GM10266 (cell line): ENCODE data around the gene HSPA12B.

Source experiments
- DNase-seq: peaks from one replicate; pipeline ENCODE4 v3.0.0; 2012; ENCODE audit errors: extremely low spot score
- TF ChIP-seq, protein P1 (sequence below): IDR thresholded peaks from 2 replicates; pipeline ENCODE4 v1.5.1; 2012; ENCODE audit warnings: mild to moderate bottlenecking, low read depth; ENCODE audit not compliant: control insufficient read depth, insufficient read depth; ENCODE audit errors: missing control alignments

Gene HSPA12B

DNA sequence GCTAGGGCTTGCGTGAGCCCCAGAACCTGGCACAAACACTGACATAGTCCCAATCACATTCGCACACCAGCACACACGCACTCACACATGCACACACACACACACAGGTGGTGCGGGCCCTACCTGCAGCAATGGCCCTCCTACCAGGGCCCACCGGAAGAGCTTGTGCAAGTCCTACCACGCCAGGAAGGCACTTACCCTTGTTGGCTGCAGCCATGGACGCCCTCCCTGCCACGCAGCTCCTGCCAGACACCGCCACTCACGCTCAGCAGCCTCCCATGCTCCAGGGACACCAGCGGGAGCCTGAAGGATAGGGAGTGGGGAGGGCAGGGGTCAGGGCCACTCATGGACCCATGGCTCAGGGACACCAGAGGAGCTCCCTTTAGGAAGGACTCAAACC is 27.4 kb downstream of the HSPA12B start:
- TF ChIP-seq, protein P1, sequence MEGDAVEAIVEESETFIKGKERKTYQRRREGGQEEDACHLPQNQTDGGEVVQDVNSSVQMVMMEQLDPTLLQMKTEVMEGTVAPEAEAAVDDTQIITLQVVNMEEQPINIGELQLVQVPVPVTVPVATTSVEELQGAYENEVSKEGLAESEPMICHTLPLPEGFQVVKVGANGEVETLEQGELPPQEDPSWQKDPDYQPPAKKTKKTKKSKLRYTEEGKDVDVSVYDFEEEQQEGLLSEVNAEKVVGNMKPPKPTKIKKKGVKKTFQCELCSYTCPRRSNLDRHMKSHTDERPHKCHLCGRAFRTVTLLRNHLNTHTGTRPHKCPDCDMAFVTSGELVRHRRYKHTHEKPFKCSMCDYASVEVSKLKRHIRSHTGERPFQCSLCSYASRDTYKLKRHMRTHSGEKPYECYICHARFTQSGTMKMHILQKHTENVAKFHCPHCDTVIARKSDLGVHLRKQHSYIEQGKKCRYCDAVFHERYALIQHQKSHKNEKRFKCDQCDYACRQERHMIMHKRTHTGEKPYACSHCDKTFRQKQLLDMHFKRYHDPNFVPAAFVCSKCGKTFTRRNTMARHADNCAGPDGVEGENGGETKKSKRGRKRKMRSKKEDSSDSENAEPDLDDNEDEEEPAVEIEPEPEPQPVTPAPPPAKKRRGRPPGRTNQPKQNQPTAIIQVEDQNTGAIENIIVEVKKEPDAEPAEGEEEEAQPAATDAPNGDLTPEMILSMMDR: no peak
- no peak for DNase-seq

GRCh38 chr20:3760655-3761348 is 28.3 kb downstream of the HSPA12B start:
- TF ChIP-seq, protein P1: no peak
- no peak for DNase-seq

GRCh38 chr20:3763671-3764601 is 31.5 kb downstream of the HSPA12B start:
- TF ChIP-seq, protein P1: no peak
- DNase-seq: no peak

DNA sequence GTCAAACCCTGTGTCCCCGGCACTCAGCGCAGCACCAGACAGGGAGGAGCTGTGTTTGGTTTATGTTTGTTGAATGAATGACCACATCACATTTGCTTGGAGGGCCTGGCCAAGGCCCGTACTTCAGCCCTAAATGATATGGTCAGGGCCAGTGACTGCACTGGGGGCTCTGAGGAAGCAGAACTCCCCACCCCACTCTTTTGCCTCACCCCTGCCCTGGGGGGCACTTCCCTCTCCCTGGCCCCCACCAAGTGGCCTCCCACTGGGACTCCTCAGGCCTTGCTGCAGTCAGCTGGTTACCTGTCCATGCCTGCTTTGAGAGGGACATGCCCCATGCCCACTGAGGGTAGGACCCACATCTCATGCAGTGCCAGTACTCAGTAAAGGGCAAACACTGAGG is 32.2 kb downstream of the HSPA12B start:
- no peak for DNase-seq
- TF ChIP-seq, protein P1: no peak

GRCh38 chr20:3765171-3765882 is 32.8 kb downstream of the HSPA12B start:
- TF ChIP-seq, protein P1: no peak
- no peak for DNase-seq

DNA sequence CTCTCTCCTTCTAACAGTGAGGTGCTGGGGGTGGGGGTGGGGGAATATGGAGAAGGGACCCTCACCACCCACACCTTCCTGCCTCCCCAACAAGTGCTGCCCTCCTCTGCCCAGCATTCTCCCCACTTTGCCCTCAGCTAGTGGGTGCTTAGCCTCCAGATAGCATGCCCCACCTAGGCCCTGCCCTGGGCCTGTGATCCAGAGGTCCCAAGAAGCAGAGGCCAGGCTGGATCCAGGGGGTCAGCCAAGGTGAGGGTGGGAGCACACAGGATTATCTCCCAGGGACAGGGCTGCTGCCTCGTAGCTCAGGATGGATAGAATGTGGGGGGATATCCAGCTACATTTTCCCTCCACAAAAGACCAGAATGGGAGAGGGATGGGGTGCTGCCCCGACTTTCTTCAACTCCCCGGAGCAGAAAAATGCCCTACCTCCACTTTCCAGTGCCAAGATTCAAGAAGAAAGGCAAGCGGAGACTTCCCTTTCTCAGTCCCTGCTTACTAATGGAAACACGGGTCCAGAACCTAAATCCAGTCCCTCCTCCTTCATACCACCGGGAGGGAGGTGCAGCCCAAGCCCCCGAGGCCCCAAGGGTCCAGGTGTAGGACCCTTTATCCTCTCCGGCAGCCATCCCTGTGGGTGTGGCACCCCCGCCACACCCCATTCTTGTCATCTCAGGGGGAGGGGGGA is 34.1 kb downstream of the HSPA12B start:
- TF ChIP-seq, protein P1: no peak
- DNase-seq: no peak

DNA sequence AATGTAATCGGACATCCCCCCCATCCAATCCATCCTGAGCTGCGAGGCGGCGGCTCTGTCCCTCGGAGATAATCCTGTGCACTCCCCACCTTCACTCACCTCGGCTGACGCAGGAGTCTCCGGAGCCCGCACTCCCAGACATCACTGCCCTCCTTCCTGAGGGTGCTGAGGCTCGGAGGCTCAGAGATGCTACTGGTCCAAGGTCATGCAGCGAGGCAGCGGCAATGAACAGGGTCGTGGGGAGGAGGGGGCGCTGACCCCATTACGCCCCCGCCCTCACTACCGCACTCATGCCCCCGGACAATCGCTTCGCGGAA is 34.6 kb downstream of the HSPA12B start:
- TF ChIP-seq, protein P1: no peak
- DNase-seq: no peak
